T-helper 1 cell treated with Interleukin-12 subunit alpha and Interleukin-12 subunit beta and Interleukin-4 antibody, amounts not matched to agents 30 μg/mL and 1 μg/mL, for 36 hours (primary cell): ENCODE results near the gene TMEM150A.

ENCODE experiments used
- H3K27ac Mint-ChIP-seq: one replicate; pipeline ENCODE4 v1.8.0; 2021; ENCODE audit warnings: mild to moderate bottlenecking, mixed read lengths
- H3K27me3 Mint-ChIP-seq: one replicate; pipeline ENCODE4 v1.8.0; 2021; ENCODE audit warnings: low read depth, mixed read lengths
- H3K36me3 Mint-ChIP-seq: one replicate; pipeline ENCODE4 v1.8.0; 2021; ENCODE audit warnings: low read depth, mixed read lengths
- H3K4me1 Mint-ChIP-seq: one replicate; pipeline ENCODE4 v1.8.0; 2021; ENCODE audit warnings: low read depth, mixed read lengths
- H3K4me3 Mint-ChIP-seq: one replicate; pipeline ENCODE4 v1.8.0; 2021; ENCODE audit warnings: mild to moderate bottlenecking, moderate library complexity, mixed read lengths
- H3K9me3 Mint-ChIP-seq: one replicate; pipeline ENCODE4 v1.8.0; 2021; ENCODE audit warnings: mixed read lengths

Gene TMEM150A

GRCh38 chr2:85591563-85591962 is 10.9 kb downstream of the TMEM150A start:
- Mint-ChIP-seq H3K4me1 (peaks cover 29% of the 10 kb centered on the region), H3K4me3 (no peak overlapping the region), H3K9me3 (no peaks in the 10 kb centered on the region), H3K36me3 (peaks cover 18% of the 10 kb centered on the region), H3K27ac (no peak overlapping the region), H3K27me3 (no peaks in the 10 kb centered on the region)

- peaks cover 18% of the 10 kb centered on the region for H3K36me3 Mint-ChIP-seq
- H3K9me3 Mint-ChIP-seq: no peaks in the 10 kb centered on the region
- H3K27me3 Mint-ChIP-seq: no peaks in the 10 kb centered on the region
- H3K4me1 Mint-ChIP-seq: peaks cover 28% of the 10 kb centered on the region
- no peak overlapping the region for H3K4me3 Mint-ChIP-seq
- H3K27ac Mint-ChIP-seq: no peak overlapping the region
Measured at GRCh38 chr2:85590950-85591349, 11.5 kb downstream of the TMEM150A start.

- Mint-ChIP-seq H3K27me3 (no peaks in the 10 kb centered on the region), H3K4me3 (no peak overlapping the region), H3K27ac (no peak overlapping the region), H3K9me3 (no peaks in the 10 kb centered on the region), H3K36me3 (peaks cover 13% of the 10 kb centered on the region), H3K4me1 (peaks cover 31% of the 10 kb centered on the region)
Measured at GRCh38 chr2:85589982-85590791, 12.3 kb downstream of the TMEM150A start.

GRCh38 chr2:85589181-85589580 is 13.3 kb downstream of the TMEM150A start:
- no peak overlapping the region for H3K27ac Mint-ChIP-seq
- no peak overlapping the region for H3K4me3 Mint-ChIP-seq
- H3K36me3 Mint-ChIP-seq: peaks cover 12% of the 10 kb centered on the region
- H3K9me3 Mint-ChIP-seq: no peaks in the 10 kb centered on the region
- H3K27me3 Mint-ChIP-seq: no peaks in the 10 kb centered on the region
- peaks cover 29% of the 10 kb centered on the region for H3K4me1 Mint-ChIP-seq

- Mint-ChIP-seq H3K4me3 (no peak overlapping the region), H3K27ac (peak overlapping the region; percentile 13), H3K36me3 (peaks cover 10% of the 10 kb centered on the region), H3K4me1 (peaks cover 32% of the 10 kb centered on the region), H3K9me3 (no peaks in the 10 kb centered on the region), H3K27me3 (no peaks in the 10 kb centered on the region)
Measured at GRCh38 chr2:85588645-85589044, 13.9 kb downstream of the TMEM150A start.

GRCh38 chr2:85588236-85588635 is 14.3 kb downstream of the TMEM150A start:
- Mint-ChIP-seq H3K9me3 (no peaks in the 10 kb centered on the region), H3K4me1 (peaks cover 34% of the 10 kb centered on the region), H3K27ac (no peak overlapping the region), H3K36me3 (peaks cover 13% of the 10 kb centered on the region), H3K4me3 (no peak overlapping the region), H3K27me3 (no peaks in the 10 kb centered on the region)

- Mint-ChIP-seq H3K4me3 (peak overlapping the region; percentile 88), H3K36me3 (peaks cover 27% of the 10 kb centered on the region), H3K27ac (peak overlapping the region; percentile 91), H3K4me1 (peaks cover 42% of the 10 kb centered on the region), H3K27me3 (no peaks in the 10 kb centered on the region), H3K9me3 (no peaks in the 10 kb centered on the region)
Measured at GRCh38 chr2:85585781-85586105, 16.8 kb downstream of the TMEM150A start.

- H3K9me3 Mint-ChIP-seq: no peaks in the 10 kb centered on the region
- H3K27ac Mint-ChIP-seq: peak overlapping the region; percentile 91
- peaks cover 28% of the 10 kb centered on the region for H3K36me3 Mint-ChIP-seq
- peak overlapping the region; percentile 88 for H3K4me3 Mint-ChIP-seq
- H3K4me1 Mint-ChIP-seq: peaks cover 46% of the 10 kb centered on the region
- H3K27me3 Mint-ChIP-seq: no peaks in the 10 kb centered on the region
Measured at GRCh38 chr2:85584857-85585780, 17.4 kb downstream of the TMEM150A start.

- H3K4me1 Mint-ChIP-seq: peaks cover 51% of the 10 kb centered on the region
- H3K36me3 Mint-ChIP-seq: peaks cover 32% of the 10 kb centered on the region
- peak within 1 kb of the TSS; percentile 88 for H3K4me3 Mint-ChIP-seq
- H3K27me3 Mint-ChIP-seq: no peaks in the 10 kb centered on the region
- peak within 1 kb of the TSS; percentile 91 for H3K27ac Mint-ChIP-seq
- H3K9me3 Mint-ChIP-seq: no peaks in the 10 kb centered on the region
Measured at GRCh38 chr2:85584354-85584856, 18.1 kb downstream of the TMEM150A start, which contains the start of gene VAMP5. Gene VAMP5 (plus strand): TSS chr2:85584431. CDS start chr2:85584491, 60 bp downstream.

- Mint-ChIP-seq H3K4me3 (peak overlapping the region; percentile 77), H3K27ac (peak overlapping the region; percentile 80), H3K27me3 (no peaks in the 10 kb centered on the region), H3K9me3 (no peaks in the 10 kb centered on the region), H3K4me1 (peaks cover 56% of the 10 kb centered on the region), H3K36me3 (peaks cover 32% of the 10 kb centered on the region)
Measured at GRCh38 chr2:85583667-85584353, 18.7 kb downstream of the TMEM150A start.

GRCh38 chr2:85582492-85582891 is 20.0 kb downstream of the TMEM150A start:
- Mint-ChIP-seq H3K36me3 (peaks cover 28% of the 10 kb centered on the region), H3K27me3 (no peaks in the 10 kb centered on the region), H3K4me1 (peaks cover 59% of the 10 kb centered on the region), H3K9me3 (no peaks in the 10 kb centered on the region), H3K4me3 (peak overlapping the region; percentile 2), H3K27ac (peak overlapping the region; percentile 16)

- H3K9me3 Mint-ChIP-seq: no peaks in the 10 kb centered on the region
- peaks cover 29% of the 10 kb centered on the region for H3K36me3 Mint-ChIP-seq
- no peak overlapping the region for H3K27ac Mint-ChIP-seq
- H3K4me3 Mint-ChIP-seq: peak overlapping the region; percentile 53
- H3K27me3 Mint-ChIP-seq: no peaks in the 10 kb centered on the region
- H3K4me1 Mint-ChIP-seq: peaks cover 50% of the 10 kb centered on the region
Measured at GRCh38 chr2:85580206-85580605, 22.3 kb downstream of the TMEM150A start.

- Mint-ChIP-seq H3K27ac (peak overlapping the region; percentile 70), H3K36me3 (peaks cover 29% of the 10 kb centered on the region), H3K27me3 (no peaks in the 10 kb centered on the region), H3K4me1 (peaks cover 45% of the 10 kb centered on the region), H3K9me3 (no peaks in the 10 kb centered on the region), H3K4me3 (peak overlapping the region; percentile 93)
Measured at GRCh38 chr2:85579266-85579935, 23.1 kb downstream of the TMEM150A start.
